Glomerular visceral epithelial cell (primary cell): ENCODE results near the gene TBX4.

ENCODE experiments used
- DNase-seq: peaks from one replicate; pipeline ENCODE4 v3.0.0-alpha.2; 2016; ENCODE audit errors: extremely low spot score

Gene TBX4

DNA sequence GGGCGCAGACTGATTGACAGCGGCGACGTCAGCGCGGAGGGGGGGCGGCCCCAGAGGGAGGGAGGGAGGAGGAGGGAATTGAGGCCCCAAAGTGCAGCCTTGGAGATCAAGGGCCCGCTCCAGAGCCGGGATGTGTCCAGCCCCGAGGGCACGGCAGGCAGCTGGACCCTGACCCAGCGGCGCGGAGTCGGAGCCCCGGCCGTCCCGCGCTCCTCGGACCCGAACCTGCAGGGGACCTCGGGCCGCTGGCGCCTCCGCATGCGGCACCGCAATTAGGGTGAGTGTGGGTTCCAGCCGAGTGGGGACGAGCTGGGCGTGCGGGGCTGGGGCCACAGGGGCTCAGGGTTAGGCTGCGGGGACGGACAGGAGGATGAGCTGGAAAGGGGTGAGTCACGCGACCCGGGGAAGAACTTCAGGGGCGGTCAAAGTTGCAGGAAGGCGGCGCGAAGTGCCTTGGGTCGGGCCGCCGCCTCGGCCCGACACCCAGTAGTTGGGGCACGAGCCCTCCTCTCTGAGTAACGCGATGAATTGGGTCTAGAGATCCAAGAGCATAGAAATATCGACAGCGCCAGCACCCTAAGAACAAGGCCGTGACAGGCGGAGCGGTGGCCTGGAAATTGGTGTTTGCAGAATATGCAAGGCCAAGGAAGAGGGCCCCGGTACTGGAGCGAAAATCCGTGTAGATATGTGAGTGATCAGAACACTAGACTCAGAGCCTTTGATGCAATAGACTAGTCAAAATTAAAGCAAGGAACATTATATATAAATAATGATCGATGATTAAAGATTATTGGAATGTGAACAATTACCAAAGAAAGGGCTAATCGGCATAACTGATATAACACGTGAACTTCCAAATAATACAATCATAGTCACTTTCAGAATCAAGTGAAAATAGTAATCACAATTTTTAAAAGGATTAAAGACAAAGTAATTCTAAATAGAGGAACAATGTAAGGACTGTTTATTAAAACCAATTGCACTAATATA is at the start of gene TBX4:
Gene TBX4 (plus strand): TSS at position 122 of the 990 bp plus-strand sequence. CDS start 4,069 bp downstream, outside the sequence.
- no peak for DNase-seq

DNA sequence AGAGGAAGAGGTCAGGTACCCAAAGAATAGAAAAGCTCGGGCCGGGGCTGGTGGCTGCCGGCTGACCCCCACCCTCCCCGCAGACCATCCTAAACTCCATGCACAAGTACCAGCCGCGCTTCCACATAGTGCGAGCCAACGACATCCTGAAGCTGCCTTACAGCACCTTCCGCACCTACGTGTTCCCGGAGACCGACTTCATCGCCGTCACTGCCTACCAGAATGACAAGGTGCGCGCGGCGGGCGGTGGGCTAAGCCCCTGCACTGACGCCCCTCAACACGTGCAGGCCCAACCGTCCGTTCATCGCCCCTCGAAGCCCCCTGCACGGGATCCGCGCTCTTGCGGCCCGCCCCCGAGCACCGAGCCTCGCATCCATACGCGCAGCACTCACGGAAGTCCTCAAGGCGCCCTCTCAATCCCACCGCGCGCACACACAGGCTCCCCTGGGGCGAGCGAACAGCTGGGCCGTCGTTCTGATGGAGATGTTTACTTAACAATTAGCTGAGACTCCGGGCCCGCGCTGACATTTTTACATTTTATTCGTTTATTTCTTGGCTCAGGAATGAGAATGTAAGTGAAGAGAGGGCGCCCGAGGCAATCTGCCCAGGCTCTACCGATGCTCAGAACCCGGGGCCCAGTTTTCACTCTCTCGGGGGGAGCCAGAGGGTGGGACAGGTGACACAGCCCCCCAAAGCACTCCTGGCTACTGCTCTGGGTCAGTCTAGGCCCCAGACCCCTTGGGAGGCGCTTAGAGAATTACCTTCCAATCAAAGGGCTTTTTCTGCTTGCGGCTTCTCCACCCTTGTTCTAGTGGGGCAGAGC is 49.0 kb upstream of the TBX4 start:
- DNase-seq = no peak

DNA sequence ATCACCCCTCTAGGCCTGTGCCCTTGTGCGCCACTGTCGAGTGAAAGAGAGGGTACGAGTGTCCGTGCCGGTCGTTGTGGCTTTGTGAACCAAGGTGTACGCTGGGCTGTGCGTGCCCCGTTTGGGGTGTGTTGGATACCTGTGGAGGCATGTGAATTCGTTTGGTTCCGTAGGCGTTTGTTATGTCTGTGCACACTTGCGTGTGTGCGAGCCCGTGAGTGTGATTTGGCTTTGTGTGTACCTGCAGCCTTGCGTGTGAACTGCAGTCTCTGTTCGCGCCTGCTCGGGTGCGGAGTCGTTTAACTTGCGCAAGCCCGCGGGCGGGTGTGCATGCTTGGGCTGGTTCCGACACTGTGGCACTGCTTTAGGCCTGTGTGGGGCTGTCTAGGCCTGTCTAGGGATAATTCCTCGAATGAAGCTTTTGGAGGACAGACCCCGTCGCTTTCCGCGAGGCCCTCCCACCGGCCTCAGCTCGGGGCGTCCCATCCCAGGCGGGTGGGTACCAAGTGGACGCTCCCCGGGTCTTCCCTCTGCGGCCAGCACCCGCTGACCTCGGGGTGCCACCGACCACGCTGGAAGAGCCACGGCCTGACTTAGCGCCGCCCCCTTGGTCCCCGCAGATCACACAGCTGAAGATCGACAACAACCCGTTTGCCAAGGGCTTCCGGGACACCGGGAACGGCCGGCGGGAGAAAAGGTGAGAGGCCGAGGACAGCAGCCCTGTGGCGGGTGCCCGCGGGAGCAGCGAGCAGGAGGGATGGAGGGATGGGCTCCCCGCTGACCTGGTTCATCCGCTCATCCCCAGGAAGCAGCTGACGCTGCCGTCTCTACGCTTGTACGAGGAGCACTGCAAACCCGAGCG is 48.2 kb upstream of the TBX4 start:
- no peak for DNase-seq

DNA sequence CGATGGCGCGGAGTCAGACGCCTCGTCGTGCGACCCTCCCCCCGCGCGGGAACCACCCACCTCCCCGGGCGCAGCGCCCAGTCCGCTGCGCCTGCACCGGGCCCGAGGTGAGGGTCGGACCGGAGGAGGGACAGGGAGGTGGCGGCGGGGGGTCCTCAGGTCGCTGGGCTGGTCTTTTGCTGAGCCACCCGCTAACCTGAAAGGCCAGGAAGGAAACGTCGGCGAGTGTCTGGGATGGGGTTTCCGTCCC is 47.6 kb upstream of the TBX4 start:
- DNase-seq = no peak

DNA sequence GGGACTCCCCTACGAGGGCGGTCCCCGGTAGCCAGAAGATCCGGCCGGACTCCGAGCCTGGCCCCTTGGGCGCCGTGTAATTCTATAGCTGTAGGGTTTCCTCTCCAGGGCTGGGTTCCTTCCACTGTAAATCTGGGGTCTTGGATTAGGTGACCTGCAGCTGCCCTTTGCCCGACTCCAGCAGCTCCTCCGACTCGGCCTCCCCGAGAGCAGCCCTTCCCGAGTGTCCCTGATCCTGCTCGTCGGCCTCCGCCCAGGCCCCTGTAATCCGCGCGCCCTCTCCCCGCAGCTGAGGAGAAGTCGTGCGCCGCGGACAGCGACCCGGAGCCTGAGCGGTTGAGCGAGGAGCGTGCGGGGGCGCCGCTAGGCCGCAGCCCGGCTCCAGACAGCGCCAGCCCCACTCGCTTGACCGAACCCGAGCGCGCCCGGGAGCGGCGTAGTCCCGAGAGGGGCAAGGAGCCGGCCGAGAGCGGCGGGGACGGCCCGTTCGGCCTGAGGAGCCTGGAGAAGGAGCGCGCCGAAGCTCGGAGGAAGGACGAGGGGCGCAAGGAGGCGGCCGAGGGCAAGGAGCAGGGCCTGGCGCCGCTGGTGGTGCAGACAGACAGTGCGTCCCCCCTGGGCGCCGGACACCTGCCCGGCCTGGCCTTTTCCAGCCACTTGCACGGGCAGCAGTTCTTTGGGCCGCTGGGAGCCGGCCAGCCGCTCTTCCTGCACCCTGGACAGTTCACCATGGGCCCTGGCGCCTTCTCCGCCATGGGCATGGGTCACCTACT is 47.1 kb upstream of the TBX4 start:
- DNase-seq = no peak

DNA sequence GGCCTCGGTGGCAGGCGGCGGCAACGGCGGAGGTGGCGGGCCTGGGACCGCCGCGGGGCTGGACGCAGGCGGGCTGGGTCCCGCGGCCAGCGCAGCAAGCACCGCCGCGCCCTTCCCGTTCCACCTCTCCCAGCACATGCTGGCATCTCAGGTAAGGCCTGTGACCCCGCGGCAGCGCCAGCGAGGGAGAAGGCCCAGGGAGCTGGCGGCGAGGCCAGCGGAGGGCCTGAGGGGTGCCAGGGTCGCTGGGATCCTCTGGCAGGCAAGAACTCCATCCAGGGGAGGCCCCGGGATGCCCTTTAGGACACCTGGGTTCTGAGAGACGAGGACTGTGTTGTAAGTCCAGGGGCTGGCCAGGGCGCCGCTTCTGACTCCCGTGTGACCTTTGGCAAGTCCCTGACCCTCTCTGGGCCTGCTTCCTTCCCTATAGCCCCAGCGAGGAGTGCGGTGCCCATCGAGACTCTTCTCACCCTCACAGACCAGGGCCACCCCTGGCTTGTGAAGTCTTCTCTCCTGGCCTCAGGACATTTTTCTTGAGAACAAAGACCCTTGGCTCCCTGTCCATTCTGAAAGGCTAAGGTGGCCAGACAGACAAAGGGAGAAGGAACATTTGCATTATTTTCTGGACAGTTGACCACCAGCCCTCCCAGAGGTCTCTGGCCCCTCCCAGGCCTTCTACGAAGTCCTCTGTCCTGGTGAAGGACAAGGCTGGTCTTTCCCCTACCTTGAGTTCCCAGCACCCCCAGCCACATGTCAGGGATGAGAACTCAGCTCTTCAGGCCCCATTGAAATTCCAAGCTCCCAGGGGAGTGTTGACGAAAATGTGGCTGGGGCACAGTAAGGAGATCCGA is 46.3 kb upstream of the TBX4 start:
- no peak for DNase-seq

DNA sequence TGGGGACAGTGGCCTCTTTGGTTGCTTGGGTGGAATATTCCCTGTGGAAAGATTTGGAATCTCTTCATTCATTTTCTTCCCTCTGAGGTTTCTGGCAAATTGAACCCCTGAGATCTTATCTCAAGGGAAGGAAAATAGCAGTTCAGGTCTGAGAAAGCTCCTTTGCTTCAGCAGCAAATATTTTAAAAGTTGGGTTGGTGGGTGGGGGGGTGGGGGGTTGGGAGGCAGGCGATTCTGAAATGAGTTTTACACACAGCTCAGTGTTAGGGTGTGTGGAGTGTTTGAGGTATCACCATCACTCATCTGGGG is 45.7 kb upstream of the TBX4 start:
- DNase-seq = no peak

DNA sequence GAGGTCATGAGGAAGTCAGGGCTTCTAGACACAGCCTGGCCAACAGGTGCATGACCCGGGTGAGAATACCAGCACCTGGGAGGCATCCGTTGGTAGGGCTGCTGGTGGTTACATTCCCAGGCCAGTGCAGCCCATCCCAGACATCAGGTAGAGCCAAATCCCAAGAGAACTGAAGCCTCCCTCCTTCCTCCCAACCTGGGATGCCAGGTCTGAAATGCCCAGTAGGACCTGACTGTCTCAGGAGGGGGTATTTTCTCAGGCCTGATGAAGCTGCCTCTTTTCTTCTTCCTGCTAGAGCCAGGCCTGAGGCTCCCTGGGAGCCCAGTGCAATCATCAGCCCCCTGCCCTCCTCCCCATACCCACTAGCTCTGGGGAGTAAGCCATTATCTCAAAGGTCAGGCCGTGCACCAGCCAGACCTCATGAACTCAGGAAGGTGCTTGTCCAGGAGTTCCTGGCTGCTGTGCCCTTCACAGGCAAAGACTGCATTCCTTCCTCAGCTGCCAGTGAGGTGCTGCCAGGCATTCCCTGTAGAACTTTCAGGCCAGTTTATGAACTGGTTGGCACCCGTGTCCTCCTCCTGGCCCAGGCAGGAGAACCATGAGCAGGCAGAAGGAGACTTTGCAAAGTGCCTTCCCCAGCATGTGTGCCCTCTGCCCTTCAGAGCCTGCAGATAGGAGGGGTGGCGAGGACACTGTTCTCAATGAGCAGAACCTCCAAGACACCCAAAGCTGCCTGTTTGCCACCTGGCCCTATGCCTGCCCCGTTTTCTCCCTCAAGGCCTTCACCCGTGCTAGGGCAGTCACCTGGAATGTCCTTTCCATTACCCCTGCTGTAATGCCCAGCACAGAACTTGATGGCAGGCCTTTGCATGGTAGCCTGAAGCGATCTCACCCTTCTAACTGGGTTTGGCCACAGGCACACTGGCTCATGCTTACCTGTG is 45.0 kb upstream of the TBX4 start:
- DNase-seq = no peak

DNA sequence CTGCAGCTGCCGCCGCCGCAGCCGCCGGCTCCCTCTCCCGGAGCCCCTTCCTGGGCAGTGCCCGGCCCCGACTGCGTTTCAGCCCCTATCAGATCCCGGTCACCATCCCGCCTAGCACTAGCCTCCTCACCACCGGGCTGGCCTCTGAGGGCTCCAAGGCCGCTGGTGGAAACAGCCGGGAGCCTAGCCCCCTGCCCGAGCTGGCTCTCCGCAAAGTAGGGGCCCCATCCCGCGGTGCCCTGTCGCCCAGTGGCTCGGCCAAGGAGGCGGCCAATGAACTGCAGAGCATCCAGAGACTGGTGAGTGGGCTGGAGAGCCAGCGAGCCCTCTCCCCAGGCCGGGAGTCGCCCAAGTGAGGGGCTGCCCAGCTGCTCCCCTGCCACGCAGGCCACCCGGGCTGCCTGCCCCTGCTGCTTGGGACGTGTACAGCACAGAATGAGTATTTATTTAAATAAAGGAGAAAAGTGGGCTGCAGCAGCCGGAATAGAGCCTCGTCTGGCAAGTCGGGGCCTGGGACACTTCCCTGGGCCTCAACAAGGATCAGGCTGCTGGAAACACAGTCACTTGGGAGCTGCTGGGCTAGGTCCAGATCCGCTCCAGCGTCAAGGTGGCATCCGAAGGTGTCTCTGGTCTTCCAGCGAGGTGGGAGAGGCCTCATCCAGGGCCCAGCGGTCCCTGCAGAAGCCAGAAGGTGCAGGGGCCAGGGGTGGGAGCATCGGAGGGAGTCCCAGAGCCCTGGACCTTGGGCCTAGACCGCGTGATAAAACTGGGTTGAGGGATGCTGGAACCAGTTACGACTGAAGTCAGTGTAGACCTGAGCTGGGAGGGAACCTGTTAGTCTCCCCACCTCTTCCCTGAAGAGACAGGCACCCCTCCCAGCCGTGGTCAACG is 43.8 kb upstream of the TBX4 start:
- no peak for DNase-seq

DNA sequence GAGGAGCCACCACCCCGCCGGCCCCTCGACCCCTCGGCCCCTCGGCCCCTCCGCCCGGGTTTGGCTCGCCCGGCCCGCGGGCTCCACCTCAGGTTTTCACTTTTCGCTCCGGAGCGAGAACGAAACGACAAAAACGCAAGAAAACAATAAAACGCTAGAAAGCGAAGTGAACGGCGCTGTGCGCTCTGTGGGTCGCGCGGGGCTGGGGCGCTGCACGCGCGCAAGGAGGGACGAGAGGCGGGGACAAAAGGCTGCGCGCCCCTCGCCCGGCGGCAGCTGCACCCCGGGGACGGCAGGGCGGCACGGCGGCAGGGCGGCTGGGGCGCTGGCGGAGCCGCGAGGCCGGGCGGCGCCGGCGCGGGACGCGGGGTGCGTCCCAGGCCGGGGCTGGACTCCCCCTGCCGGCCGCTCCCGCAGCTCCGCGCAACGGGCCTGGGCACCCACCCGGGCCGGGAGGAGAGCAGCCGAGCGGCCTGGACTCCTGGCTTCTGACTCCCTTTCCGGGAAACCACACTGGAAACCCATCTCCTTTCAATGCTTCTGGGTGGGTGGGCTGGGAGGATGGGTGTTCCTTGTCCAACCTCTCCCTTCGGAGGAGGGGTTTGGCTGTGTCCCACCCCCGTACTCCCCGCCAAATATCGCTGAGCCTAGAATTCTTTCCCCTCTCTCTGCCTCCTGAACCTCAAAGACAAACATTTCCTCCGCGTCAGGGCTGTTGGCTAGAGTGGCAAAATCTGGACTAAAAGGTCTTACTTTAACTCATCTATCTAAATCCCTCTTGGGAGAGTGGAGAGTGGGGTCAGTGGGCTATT is 42.7 kb upstream of the TBX4 start:
- DNase-seq = peak; percentile 61

DNA sequence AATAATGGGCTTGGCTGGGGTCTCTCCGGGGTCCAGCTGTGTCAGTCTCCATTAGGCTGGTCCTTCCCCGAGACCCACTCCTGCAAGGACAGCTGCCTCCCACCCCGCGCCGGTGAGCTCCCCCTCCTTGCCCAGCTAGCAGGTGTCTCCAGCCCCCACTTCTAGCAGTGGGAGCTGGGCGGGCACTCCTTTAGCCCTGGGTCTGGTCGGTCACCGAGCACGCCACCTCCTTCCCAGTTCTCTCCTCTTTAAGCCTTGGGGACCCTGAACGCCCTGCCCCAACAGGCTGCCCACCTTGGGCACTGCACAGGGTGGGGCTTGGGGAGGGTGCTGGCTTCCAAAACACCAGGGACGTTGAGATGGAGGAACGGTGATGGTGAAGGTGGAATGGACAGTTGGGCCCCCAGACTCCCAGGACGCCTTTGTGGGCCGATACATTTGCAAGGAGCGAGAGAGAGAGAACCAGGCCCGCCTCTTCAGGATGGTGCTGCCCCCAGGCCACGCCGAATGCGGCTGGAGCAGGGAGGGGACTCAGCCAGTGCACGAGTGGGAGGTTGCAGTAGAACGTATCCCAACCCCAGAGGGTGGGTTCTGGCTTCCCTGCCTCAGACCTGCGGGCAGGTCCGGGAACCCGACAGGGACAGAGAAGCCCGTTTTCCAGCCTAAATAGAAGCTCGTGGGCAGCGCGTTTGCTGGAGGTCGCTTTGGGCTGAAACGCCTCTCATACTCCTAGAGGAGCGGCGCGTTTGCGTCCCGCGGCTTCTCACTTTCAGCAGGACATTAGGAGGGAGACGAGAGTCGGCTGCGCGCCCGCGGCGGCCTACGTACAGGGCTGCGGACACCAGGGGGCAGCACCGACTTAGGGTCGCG is 41.8 kb upstream of the TBX4 start:
- DNase-seq = no peak

DNA sequence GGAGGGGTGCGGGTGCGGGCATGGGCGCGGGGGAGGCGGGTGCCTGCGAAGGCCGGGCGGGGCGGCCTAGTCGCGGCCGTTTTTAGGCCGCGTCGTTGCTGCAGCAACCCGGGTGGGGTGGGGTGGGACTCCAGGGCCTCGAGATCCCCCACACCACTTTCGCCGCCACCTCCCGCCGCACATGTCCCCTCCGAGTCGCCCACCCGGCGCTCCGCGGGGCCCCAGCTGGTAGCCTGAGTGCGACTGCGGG is 41.3 kb upstream of the TBX4 start:
- DNase-seq = no peak

DNA sequence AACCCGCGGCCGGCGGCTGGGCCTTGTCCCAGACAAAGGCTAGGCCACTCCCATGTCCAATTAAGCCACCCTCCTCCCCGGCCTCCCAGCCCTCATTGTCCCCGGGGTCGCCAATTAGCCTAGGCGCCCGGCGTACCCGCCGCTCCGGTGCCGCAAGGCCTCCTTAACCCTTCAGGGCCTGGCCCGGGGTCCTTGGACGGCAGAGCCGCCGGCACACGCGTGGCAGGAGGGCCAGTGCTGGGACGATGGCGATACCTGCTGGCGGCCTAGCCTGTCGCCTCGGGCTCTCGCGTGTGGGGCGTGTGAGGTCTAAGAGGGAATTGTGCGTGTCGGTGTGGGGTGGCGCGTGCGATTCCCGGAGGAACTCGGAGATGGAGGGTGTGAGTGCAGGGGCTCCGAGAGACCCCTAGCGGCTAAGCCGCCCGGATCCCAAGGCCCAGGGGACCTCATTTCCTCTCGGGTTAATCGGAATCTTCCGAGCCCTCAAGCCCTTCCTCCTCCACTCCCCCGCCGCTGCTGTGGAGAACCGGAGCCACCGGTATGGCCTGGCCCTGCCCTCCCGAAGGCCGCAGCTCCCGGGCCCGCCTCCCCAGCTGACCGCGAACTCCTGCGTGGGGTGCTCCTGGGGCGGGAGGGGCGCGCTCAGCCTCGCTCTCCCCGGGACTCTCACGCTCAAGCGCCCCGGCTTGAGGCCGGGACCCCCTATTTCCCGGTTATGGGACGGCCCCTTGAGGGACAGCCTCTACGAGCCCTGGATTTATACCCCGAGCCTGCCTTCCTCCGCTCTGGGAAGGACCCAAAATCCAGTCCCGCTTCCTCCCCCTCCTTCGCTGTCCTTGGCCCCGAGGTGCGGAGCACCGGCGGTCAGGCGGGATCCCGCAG is 40.7 kb upstream of the TBX4 start:
- peak; percentile 25 for DNase-seq

DNA sequence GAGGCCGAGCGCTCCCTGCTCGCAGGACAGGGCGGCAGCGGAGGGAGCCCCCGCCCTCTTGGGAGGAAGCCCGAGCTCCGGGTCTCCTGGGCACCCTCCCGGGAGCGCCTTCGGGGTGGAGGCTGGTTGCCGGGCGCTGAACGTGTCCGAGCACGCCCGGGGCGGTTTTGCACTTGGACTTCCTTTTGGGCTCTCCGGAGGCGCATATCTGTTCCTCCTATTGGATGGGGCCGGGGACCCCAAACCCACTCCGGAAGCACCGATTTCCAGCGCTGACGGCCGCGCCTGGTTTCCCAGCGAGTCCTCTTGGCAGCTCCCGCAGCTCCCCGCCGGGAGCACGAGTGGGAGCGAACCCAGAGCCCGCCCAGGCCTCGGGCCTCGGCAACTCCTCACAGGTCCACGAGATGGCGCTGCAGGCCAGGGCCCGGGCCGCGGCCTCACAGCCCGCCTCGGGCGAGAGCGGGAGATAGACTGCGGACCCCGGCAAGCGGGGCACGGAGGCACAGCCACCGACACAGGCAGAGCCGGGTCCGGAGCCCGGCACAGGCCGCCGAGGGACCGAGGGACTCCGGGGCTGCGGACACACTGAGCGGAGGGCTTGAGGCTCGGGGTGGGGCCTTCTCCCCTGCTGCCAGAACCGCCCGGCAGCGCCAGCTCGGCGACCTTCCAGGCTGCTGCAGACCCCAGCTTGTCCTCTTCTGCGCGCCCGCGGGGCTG is 39.9 kb upstream of the TBX4 start:
- peak; percentile 81 for DNase-seq
